Measurements from ENCODE around the gene CXXC5.

DNA sequence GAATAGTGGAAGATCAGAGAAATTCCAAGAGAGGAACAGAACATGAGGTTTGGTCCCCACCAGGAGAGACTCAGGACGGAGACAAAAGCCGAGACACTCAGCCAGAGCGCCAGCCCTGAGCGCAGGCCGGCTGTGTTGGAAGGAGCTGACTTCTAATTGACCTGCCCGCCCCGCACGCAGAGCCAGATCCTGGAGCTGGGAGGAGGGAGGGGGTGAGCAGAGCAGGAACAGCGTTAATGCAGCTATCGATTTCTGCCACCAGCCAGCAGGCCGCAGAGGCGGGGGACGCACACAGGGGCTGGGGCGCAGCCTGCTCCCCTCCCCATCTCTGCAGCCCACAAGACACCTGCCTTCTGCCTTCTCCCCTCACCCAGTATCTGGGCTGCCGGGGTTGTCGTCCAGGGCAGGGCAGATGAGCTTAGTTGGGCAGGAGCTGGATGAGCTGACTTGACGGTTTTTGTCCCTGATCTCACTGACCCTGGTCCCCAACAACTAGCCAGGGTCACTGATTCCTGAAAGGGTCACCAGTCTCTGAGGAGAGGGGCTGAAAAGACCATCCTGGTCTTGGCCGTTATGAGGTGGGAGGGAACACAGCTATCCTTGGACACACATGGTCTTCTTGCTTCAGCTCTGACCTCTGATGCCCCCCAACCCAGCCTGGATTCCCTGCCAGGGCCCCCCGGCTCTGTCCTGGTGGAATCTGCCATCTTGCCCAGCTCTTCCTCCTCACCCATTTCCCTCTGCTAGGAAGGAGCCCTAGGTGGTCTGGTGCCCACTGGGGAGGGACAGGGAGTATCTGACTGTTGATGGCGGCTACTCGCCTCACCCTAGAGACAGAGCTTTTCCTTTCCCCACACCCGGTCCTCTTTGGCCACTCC, 29.8 kb downstream of the CXXC5 start:
- TF ChIP-seq CTCF (IDR thresholded peaks at IDR 0.05) (no peak), POLR2A (IDR thresholded peaks at IDR 0.05) (no peak)
